ENCODE results near the gene LAMB4.

LAMB4 gene

DNA sequence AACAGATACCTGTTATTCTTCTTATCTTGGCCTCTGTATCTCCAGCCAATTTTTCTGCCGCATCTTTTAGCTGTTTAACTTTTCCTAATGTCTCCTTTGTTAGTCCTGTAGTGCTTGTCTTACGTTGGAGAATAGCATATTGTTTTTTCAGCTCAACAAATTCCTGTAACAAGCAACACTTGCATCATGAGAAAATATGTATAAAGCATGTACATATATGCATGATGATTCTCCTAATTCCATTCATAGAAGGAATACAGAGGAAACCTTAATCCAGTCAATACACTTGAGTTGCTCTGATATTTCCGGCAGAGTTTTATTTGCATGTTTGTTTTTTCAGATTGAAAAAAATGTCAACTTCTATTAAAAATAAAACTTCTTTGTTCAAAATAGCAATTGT is 101.1 kb downstream of the LAMB4 start:
- no peaks in the 10 kb centered on the region for H3K9me3 ChIP-seq (ENCODE audit: low read length)
- H3K4me3 ChIP-seq (ENCODE audit: low read depth, low read length, poor library complexity, severe bottlenecking): no peak overlapping the region
- no peak overlapping the region for H3K27ac ChIP-seq (ENCODE audit: low read depth, low read length, poor library complexity, severe bottlenecking)
- H4K20me1 ChIP-seq (ENCODE audit: insufficient read depth, low read length): no peaks in the 10 kb centered on the region
- no peaks in the 10 kb centered on the region for H3F3A ChIP-seq (ENCODE audit: insufficient read depth, low read length)
- no peaks in the 10 kb centered on the region for H3K4me1 ChIP-seq (ENCODE audit: insufficient read depth, low read length, severe bottlenecking)
- no peak overlapping the region for H3K4me2 ChIP-seq (ENCODE audit: low read length)
- H3K27me3 ChIP-seq (ENCODE audit: insufficient read depth, low read length): no peaks in the 10 kb centered on the region
- no peak overlapping the region for H3K9ac ChIP-seq (ENCODE audit: low read length)
- H2AFZ ChIP-seq (ENCODE audit: low read length): no peak overlapping the region
- TF ChIP-seq EZH2 (IDR thresholded peaks at IDR 0.05; ENCODE audit: borderline replicate concordance, low read length): no peak
- TF ChIP-seq, protein P1, sequence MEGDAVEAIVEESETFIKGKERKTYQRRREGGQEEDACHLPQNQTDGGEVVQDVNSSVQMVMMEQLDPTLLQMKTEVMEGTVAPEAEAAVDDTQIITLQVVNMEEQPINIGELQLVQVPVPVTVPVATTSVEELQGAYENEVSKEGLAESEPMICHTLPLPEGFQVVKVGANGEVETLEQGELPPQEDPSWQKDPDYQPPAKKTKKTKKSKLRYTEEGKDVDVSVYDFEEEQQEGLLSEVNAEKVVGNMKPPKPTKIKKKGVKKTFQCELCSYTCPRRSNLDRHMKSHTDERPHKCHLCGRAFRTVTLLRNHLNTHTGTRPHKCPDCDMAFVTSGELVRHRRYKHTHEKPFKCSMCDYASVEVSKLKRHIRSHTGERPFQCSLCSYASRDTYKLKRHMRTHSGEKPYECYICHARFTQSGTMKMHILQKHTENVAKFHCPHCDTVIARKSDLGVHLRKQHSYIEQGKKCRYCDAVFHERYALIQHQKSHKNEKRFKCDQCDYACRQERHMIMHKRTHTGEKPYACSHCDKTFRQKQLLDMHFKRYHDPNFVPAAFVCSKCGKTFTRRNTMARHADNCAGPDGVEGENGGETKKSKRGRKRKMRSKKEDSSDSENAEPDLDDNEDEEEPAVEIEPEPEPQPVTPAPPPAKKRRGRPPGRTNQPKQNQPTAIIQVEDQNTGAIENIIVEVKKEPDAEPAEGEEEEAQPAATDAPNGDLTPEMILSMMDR (IDR thresholded peaks at IDR 0.05; ENCODE audit: low read length): no peak
- H3K79me2 ChIP-seq (ENCODE audit: insufficient read depth, low read length): no peaks in the 10 kb centered on the region
- no peaks in the 10 kb centered on the region for H3K9me2 ChIP-seq (ENCODE audit: low read depth, low read length)
- no peaks in the 10 kb centered on the region for H3K36me3 ChIP-seq (ENCODE audit: insufficient read depth, low read length)

DNA sequence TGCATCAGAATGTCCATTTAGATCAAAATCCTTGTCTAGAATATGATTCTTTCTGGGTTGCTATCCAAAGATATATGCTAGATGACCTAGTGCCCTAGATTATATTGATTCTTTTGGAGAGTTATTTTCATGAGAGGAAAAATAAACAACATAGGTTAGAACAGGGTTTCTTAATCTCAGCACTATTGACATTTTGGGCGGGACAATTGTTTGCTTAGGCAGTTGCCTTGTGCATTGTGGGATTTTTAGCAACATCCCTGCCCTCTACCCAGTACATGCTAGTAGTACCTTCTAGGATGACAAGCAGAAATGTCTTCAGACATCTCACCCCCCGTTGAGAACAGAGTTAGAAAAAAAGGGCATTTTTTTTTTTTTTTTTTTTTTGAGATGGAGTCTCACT is 102.0 kb downstream of the LAMB4 start:
- H3F3A ChIP-seq (ENCODE audit: insufficient read depth, low read length): no peaks in the 10 kb centered on the region
- no peaks in the 10 kb centered on the region for H3K36me3 ChIP-seq (ENCODE audit: insufficient read depth, low read length)
- no peak overlapping the region for H3K4me2 ChIP-seq (ENCODE audit: low read length)
- H3K9me3 ChIP-seq (ENCODE audit: low read length): no peaks in the 10 kb centered on the region
- no peaks in the 10 kb centered on the region for H4K20me1 ChIP-seq (ENCODE audit: insufficient read depth, low read length)
- TF ChIP-seq EZH2 (IDR thresholded peaks at IDR 0.05; ENCODE audit: borderline replicate concordance, low read length): no peak
- TF ChIP-seq, protein P1 (IDR thresholded peaks at IDR 0.05; ENCODE audit: low read length): no peak
- no peak overlapping the region for H3K9ac ChIP-seq (ENCODE audit: low read length)
- no peak overlapping the region for H2AFZ ChIP-seq (ENCODE audit: low read length)
- H3K9me2 ChIP-seq (ENCODE audit: low read depth, low read length): no peaks in the 10 kb centered on the region
- no peak overlapping the region for H3K27ac ChIP-seq (ENCODE audit: low read depth, low read length, poor library complexity, severe bottlenecking)
- H3K4me1 ChIP-seq (ENCODE audit: insufficient read depth, low read length, severe bottlenecking): no peaks in the 10 kb centered on the region
- no peak overlapping the region for H3K4me3 ChIP-seq (ENCODE audit: low read depth, low read length, poor library complexity, severe bottlenecking)
- no peaks in the 10 kb centered on the region for H3K79me2 ChIP-seq (ENCODE audit: insufficient read depth, low read length)
- no peaks in the 10 kb centered on the region for H3K27me3 ChIP-seq (ENCODE audit: insufficient read depth, low read length)

DNA sequence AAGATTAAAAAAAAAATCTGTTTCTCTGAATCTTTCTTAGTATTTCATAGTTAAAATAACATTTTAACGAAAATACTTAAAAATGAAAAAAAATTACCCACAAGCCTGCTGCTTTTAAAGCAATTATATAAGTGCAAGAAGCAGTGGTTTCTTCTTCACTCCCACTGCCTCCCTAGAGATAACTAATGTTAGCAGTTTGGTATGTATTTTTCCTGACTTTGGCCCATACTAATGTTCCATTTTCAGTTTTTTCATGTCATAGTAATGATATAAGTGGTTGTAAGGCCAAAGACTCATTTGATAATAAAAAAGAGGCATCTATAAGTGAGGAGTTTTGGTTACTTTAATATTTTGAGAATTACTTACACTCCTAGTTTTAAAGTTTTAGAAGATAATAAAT is 102.9 kb downstream of the LAMB4 start:
- Histone ChIP-seq H3K36me3 (ENCODE audit: insufficient read depth, low read length) (no peaks in the 10 kb centered on the region), H3F3A (ENCODE audit: insufficient read depth, low read length) (no peaks in the 10 kb centered on the region), H3K4me3 (ENCODE audit: low read depth, low read length, poor library complexity, severe bottlenecking) (no peak overlapping the region), H3K9me3 (ENCODE audit: low read length) (no peaks in the 10 kb centered on the region), H3K27me3 (ENCODE audit: insufficient read depth, low read length) (no peaks in the 10 kb centered on the region), H3K79me2 (ENCODE audit: insufficient read depth, low read length) (no peaks in the 10 kb centered on the region), H3K27ac (ENCODE audit: low read depth, low read length, poor library complexity, severe bottlenecking) (no peak overlapping the region), H4K20me1 (ENCODE audit: insufficient read depth, low read length) (no peaks in the 10 kb centered on the region), H3K4me1 (ENCODE audit: insufficient read depth, low read length, severe bottlenecking) (no peaks in the 10 kb centered on the region), H3K4me2 (ENCODE audit: low read length) (no peak overlapping the region), H3K9me2 (ENCODE audit: low read depth, low read length) (no peaks in the 10 kb centered on the region), H2AFZ (ENCODE audit: low read length) (no peak overlapping the region), H3K9ac (ENCODE audit: low read length) (no peak overlapping the region)
- no peak for TF ChIP-seq EZH2 (IDR thresholded peaks at IDR 0.05; ENCODE audit: borderline replicate concordance, low read length)
- TF ChIP-seq, protein P1 (IDR thresholded peaks at IDR 0.05; ENCODE audit: low read length): no peak

All from OCI-LY1 (cell line).